GM12878 (cell line): Measurements from ENCODE around the gene GJD2. TPM values are rescaled to one million over a fixed set of nuclear protein-coding genes. Genes with fewer than 3 reads are reported as not detected.

Experiments
- ATAC-seq: fragments of 200-7000 bp; cut with Tn5 transposase; 3 replicates; pipeline ENCODE4 v1.9.1; 2020; ENCODE audit warnings: mild to moderate bottlenecking, moderate library complexity
- BruUV-seq: library from RNA; stranded (reverse); fragments of 400-500 nt; replicated peaks from 2 replicates; lab custom pipeline; 2021; lab: Mats Ljungman, UMichigan
- CTCF ChIA-PET: fragments of 300-600 bp; sonication (Branson Sonifier 250); formaldehyde crosslinking; extraction: SDS; loops from one replicate; lab custom pipeline; 2021; ENCODE audit warnings: inconsistent platforms; lab: Yijun Ruan, JAX
- POLR2A ChIA-PET: fragments of 350-600 bp; formaldehyde crosslinking; extraction: SDS; loops from one replicate; lab custom pipeline; 2021; ENCODE audit warnings: inconsistent platforms; lab: Charles Lee
- RAD21 ChIA-PET: fragments of 300-600 bp; sonication (Branson Sonifier 250); formaldehyde crosslinking; loops from one replicate; lab custom pipeline; 2023; ENCODE audit warnings: antibody characterized with exemption; ENCODE audit not compliant: unreplicated experiment; lab: Charles Lee
- SMC1A ChIA-PET: fragments of 300-600 bp; sonication (Branson Sonifier 250); formaldehyde crosslinking; loops from one replicate; lab custom pipeline; 2023; ENCODE audit not compliant: unreplicated experiment, uncharacterized antibody; lab: Charles Lee
- DNase-seq: peaks from one replicate; pipeline ENCODE4 v3.0.0-alpha.2; 2011; ENCODE audit warnings: low read depth, low spot score
- FAIRE-seq: peaks from 3 replicates; lab custom pipeline; 2011; peaks lifted over from hg19 to GRCh38; lab: Jason Lieb, UNC
- H2AFZ ChIP-seq: 2 replicates; pipeline ENCODE4 v1.6.0; 2011; ENCODE audit warnings: low read depth, low read length, control low read depth; ENCODE audit not compliant: control insufficient read depth
- H3K27ac ChIP-seq: 2 replicates; pipeline ENCODE4 v1.5.1; 2011; ENCODE audit warnings: control low read depth; ENCODE audit not compliant: control insufficient read depth, insufficient read depth
- H3K27me3 ChIP-seq, 2 experiments: replicated peaks in 1 of 2; 2 replicates each; pipeline versions ENCODE4 v1.6.0 to v1.6.1; 2011; ENCODE audit warnings: low read length in 1 of 2; ENCODE audit not compliant: control insufficient read depth in 2 of 2, insufficient read depth in 2 of 2
- H3K36me3 ChIP-seq, 2 experiments: 2 replicates each; pipeline ENCODE4 v1.5.1; 2011; ENCODE audit warnings: low read length in 1 of 2; ENCODE audit not compliant: control insufficient read depth in 2 of 2, insufficient read depth in 2 of 2
- H3K4me1 ChIP-seq: 2 replicates; pipeline ENCODE4 v1.6.1; 2011; ENCODE audit warnings: mild to moderate bottlenecking, low read length, moderate library complexity, mixed read lengths; ENCODE audit not compliant: control insufficient read depth, insufficient read depth
- H3K4me2 ChIP-seq: 2 replicates; pipeline ENCODE4 v1.6.0; 2011; ENCODE audit warnings: control low read depth; ENCODE audit not compliant: control insufficient read depth, insufficient read depth
- H3K4me3 ChIP-seq: fragments of 200-600 bp; sonication (generic); 2 replicates; pipeline ENCODE4 v1.5.1; 2016
- H3K79me2 ChIP-seq: 2 replicates; pipeline ENCODE4 v1.6.0; 2011; ENCODE audit warnings: low read length; ENCODE audit not compliant: control insufficient read depth, insufficient read depth
- H3K9ac ChIP-seq: 2 replicates; pipeline ENCODE4 v1.8.0; 2011; ENCODE audit warnings: low read length, control low read depth, mixed read lengths; ENCODE audit not compliant: control insufficient read depth, insufficient read depth
- H3K9me3 ChIP-seq: replicated peaks from 3 replicates; pipeline ENCODE4 v1.5.1; 2011; ENCODE audit warnings: mild to moderate bottlenecking, low read length; ENCODE audit not compliant: control insufficient read depth, insufficient read depth
- H4K20me1 ChIP-seq: 2 replicates; pipeline ENCODE4 v1.6.0; 2011; ENCODE audit not compliant: control insufficient read depth, insufficient read depth
- ATF3 ChIP-seq: IDR thresholded peaks from 2 replicates; pipeline ENCODE4 v1.6.1; 2011; ENCODE audit warnings: low read depth, mild to moderate bottlenecking, low read length, moderate library complexity, borderline replicate concordance; ENCODE audit errors: extremely low read depth
- CEBPZ ChIP-seq: fragments of 150-350 bp; IDR thresholded peaks from 2 replicates; pipeline ENCODE4 v1.6.1; 2016; ENCODE audit warnings: low read depth, low read length
- IRF5 ChIP-seq: fragments of 450-650 bp; IDR thresholded peaks from 2 replicates; pipeline ENCODE4 v1.6.1; 2017; ENCODE audit warnings: borderline replicate concordance
- RBBP5 ChIP-seq: fragments of 200-600 bp; sonication (generic); conservative IDR thresholded peaks from 2 replicates; pipeline ENCODE4 v1.6.1; 2016
- WGBS: methylation state at CpG from one replicate; pipeline ENCODE4 v1.1.6; 2016; ENCODE audit warnings: low lambda C conversion rate; ENCODE audit not compliant: insufficient replicate concordance, insufficient coverage; ENCODE audit errors: missing lambda C conversion rate; 5-methylcytosine and 5-hydroxymethylcytosine counted together
- in situ Hi-C: fragments of 300-500 bp; cut with MboI; formaldehyde crosslinking; loops from 9 replicates; pipeline ENCODE4 v1.14.3; 2018; ENCODE audit warnings: mixed read lengths
- intact Hi-C: fragments of 100-400 bp; cut with micrococcal nuclease; formaldehyde crosslinking; loops from one replicate; pipeline ENCODE4 v1.14.2; 2022; ENCODE audit not compliant: unreplicated experiment
- polyA plus RNA-seq, 11 experiments: library from polyadenylated mRNA; depleted of rRNA in 4 of 11; unstranded in 6 of 11; stranded (reverse) in 5 of 11; fragments of >200 nt; fragmentation: Nextera tagmentation in 4 of 11; fragmentation: Illumina TruSeq in 1 of 11; extraction: Ambion mirVana in 4 of 11; extraction: Trizol in 1 of 11; gene quantifications; 1 replicate in 1 of 11; 2 replicates in 10 of 11; pipeline versions ENCODE4 v1.2.1 to v1.2.3, GENCODE V29; 2011 to 2016; ENCODE audit warnings: inconsistent platforms in 2 of 11, missing spikeins in 2 of 11, low read depth in 1 of 11
- total RNA-seq, 4 experiments: library from RNA; depleted of rRNA in 3 of 4; stranded (reverse); fragments of >200 nt in 3 of 4; fragmentation: Illumina TruSeq in 1 of 4; extraction: Trizol in 1 of 4; gene quantifications; 2 replicates each; pipeline versions ENCODE4 v1.2.1 to v1.2.3, GENCODE V29; 2013 to 2021

Gene GJD2
- total and polyA plus RNA-seq, 10 of the 15 experiments (the other 5 are each of a cell fraction or from before 2014, with no cell fraction given), result not detected

- no peak for TF ChIP-seq CEBPZ
- TF ChIP-seq IRF5, result no peak
- no peak for TF ChIP-seq ATF3
- TF ChIP-seq, all 136 proteins: peak for 0
Observed at GRCh38 chr15:34802371-34802770, 47.6 kb upstream of the GJD2 start (continued).

- Histone ChIP-seq H3K4me2 (no peak overlapping the region), H3K79me2 (no peaks in the 10 kb centered on the region), H3K9me3 (no peaks in the 10 kb centered on the region), H3K27ac (no peak overlapping the region), H3K36me3 (no peaks in the 10 kb centered on the region), H3K9ac (no peak overlapping the region), H3K27me3 (peaks cover 2 to 5% of the 10 kb centered on the region in 2 experiments; a peak in 3 of 4 replicates), H2AFZ (no peak overlapping the region), H3K4me3 (no peak overlapping the region), H4K20me1 (no peaks in the 10 kb centered on the region), H3K4me1 (no peaks in the 10 kb centered on the region)
- ATAC-seq (no peak), FAIRE-seq (no peak), DNase-seq (no peak)
- ChIA-PET CTCF (no interaction called here), SMC1A (no interaction called here), POLR2A (no interaction called here), RAD21 (no interaction called here)
- intact Hi-C loops (no loop called here), in situ Hi-C loops (no loop called here)
- no TSS peak for BruUV-seq
- 24% methylated on average over 16 of the region's 16 CpGs for WGBS
- no peak for TF ChIP-seq RBBP5
- TF ChIP-seq, all 136 proteins: peak for 0
Observed at GRCh38 chr15:34799149-34800101, 44.6 kb upstream of the GJD2 start.
